Measurements from ENCODE around the gene ETS2.

Gene ETS2

DNA sequence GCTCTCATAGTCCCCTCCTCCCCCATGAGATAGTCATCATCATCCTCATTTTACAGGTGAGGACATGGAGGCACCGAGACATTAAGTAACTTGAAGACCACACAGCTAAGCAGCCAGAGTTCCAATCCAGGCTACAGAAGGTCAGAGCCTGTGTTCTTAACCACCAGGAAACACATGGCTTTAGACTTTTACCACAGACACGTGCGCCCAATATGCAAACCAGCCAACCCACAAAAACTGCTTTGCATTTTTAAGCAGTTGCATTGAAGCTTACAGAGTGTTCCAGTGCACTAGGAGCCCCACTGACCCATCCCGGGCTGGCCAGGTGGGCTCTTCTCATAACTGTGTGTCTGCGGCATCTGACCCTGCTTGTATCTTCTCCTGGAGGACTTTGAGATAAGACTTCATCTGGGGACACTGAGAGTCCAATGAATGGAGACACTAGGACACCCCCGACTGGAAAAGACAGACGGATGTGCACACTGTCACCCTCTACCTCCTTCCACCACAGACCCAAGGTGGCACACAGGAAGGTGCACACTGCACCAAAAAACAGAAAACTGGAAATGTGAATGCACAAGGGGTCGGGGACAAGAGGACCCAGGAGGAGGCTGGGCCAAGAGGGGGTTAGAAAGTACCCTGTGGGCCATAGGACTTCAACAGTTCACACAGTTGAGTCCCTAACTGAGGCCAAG, 56.4 kb downstream of the ETS2 start:
- DNase-seq (ENCODE audit: low read depth) = no peak

DNA sequence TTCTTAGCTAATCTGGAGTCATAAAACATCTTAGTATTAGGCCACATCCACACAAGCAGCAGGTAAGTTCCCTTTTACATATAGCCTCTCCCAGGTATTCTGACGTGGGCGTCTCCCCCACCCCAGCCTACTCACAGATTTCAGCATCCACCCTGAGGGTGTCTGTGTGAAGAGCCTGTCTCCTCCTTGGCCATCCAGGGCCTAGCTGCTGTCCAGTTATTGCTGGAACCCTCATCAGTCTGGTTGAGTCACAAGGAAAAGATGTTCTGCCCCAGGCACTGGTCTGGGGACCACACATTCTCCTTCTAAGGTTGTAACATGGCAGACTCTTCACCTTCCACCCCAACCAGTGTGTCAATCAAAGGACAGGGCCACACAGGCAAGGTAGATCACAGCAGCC, 57.6 kb downstream of the ETS2 start:
- no peak for DNase-seq (ENCODE audit: low read depth)

DNA sequence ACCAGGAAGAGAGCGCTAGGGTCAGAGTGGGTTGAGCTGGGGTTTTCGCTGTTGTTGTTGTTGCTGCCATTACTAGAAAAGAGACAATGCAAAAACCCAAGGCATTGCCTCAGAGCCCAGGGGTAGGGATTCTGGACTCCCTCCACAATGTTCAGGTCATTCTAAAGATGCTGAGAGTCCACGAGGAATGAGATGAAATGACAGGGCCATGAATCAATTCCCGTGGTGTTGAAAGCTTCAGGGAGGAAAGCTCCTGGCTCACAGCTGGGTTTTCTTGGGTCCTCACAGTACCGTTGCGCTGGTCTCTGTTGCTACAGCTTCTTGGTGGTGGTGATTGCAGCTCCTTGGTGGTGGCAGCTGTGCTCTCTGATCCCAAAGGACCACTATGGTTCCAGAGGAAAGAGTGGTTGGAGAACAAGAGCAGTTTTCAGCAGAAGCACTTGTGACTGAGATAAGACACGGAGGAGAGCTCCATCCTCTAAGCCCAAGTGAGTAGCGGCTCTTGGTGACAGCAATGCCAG, 58.2 kb downstream of the ETS2 start:
- DNase-seq (ENCODE audit: low read depth) = no peak

DNA sequence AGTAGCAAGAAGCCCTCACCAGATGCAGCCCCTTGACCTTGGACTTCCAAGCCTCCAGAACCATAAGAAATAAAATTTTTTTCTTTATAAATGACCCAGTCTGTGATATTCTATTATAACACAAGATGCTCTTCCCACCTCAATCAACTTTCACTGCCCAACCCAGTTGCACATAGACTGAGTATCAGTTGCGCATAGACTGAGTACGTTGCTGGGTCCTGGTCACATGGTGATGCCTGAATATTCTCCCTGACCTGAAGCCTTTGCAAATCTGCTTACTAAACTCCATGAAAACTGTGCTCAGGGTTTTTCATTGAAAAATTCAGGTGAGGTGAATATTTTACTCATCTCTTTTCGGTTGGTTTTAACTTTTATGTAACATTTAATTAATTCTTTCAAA, 59.2 kb downstream of the ETS2 start:
- no peak for DNase-seq (ENCODE audit: low read depth)

DNA sequence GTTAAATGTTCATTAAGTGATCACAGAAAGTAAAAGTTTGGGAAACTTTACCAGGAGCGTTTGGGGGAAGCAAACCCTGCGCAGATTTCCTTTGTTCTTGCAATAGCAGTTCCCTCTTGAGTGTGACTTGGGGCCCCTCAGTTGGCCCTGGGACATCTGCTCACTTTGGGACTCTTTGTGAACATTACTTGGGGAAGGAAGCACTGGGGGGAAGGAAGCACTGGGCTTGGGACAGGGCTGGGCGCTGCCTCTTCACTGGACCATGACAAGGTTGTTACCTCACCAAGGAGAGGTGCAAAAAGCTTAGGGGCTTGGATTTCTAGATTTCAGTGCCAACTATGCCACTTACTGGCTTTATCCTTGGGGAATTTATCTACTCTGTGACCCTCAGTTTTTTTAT, 63.5 kb downstream of the ETS2 start:
- no peak for DNase-seq (ENCODE audit: low read depth)

DNA sequence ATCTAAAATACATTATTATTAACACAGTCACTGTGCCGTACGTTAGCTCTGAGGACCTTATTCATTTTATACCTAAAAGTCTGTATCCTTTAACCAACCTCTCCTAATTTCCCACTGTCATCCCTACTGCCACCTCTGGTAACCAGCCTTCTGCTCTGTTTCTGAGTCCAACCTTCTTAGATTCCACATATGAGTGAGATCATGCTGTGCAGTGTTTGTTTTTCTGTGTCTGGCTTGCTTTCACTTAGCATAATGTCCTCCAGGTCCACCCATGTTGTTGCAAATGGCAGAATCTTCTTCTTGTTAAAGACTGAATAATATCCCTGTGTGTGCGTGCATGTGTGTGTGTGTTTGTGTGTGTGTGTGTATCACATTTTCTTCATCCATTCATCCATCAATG, 64.2 kb downstream of the ETS2 start:
- DNase-seq (ENCODE audit: low read depth) = no peak

Measured in GM04503 (cell line).